ENCODE measurements around the gene UBL3.

DNA sequence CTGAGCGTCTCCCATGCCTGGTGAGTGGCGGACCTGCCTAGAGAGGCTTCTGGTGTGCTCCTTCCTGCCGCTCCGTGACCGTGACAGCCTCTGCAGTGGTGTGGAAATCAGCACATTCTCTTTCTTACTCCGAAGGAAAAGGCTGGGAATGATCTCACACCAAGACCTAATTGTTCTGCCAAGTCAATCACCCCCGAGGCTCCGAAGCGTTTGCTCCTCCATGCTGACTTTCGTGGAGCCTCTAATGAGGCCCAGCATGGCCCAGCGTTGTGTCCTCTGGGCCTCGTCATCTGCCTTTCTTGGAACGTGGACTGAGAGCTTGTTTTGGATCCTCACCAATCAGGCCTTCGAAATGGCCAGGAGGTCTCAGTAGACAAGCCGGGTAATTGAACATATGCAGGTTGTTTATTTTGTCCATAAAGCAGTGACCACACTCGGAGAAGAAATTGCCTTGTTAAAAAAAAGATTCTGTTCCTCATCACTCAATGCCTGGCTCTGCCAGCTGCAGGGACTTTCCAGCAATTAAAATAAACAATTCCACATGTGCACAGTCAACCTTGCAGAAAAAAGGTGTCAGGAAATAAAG, 107.1 kb downstream of the UBL3 start:
- TF ChIP-seq RAD21 (conservative IDR thresholded peaks at IDR 0.05 in 1 of 2, IDR thresholded peaks at IDR 0.05 in 1 of 2) (no peak), POLR2AphosphoS2 (conservative IDR thresholded peaks at IDR 0.05; ENCODE audit: low read length) (no peak), EHF (CRISPR knock-in tag; IDR thresholded peaks at IDR 0.05) (no peak), MYC (IDR thresholded peaks at IDR 0.05; ENCODE audit: borderline replicate concordance, low read length) (no peak), RFX5 (IDR thresholded peaks at IDR 0.05) (no peak), RNF2 (IDR thresholded peaks at IDR 0.05; ENCODE audit: borderline replicate concordance, low read depth) (no peak), ZNF302 (CRISPR knock-in tag; IDR thresholded peaks at IDR 0.05) (no peak), MAFK (IDR thresholded peaks at IDR 0.05; ENCODE audit: partially characterized antibody) (no peak), EP300 (IDR thresholded peaks at IDR 0.05) (no peak), CBX2 (IDR thresholded peaks at IDR 0.05; ENCODE audit: borderline replicate concordance, low read depth) (no peak)
- TF ChIP-seq, protein P1, sequence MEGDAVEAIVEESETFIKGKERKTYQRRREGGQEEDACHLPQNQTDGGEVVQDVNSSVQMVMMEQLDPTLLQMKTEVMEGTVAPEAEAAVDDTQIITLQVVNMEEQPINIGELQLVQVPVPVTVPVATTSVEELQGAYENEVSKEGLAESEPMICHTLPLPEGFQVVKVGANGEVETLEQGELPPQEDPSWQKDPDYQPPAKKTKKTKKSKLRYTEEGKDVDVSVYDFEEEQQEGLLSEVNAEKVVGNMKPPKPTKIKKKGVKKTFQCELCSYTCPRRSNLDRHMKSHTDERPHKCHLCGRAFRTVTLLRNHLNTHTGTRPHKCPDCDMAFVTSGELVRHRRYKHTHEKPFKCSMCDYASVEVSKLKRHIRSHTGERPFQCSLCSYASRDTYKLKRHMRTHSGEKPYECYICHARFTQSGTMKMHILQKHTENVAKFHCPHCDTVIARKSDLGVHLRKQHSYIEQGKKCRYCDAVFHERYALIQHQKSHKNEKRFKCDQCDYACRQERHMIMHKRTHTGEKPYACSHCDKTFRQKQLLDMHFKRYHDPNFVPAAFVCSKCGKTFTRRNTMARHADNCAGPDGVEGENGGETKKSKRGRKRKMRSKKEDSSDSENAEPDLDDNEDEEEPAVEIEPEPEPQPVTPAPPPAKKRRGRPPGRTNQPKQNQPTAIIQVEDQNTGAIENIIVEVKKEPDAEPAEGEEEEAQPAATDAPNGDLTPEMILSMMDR (IDR thresholded peaks at IDR 0.05) = no peak
